ENCODE results near the gene C1orf115.
"Not testable (repeated sequence)": the region's sequence is repeated elsewhere in the genome, so short reads cannot be mapped to it uniquely, and the experiment has no call there.

Gene C1orf115

DNA sequence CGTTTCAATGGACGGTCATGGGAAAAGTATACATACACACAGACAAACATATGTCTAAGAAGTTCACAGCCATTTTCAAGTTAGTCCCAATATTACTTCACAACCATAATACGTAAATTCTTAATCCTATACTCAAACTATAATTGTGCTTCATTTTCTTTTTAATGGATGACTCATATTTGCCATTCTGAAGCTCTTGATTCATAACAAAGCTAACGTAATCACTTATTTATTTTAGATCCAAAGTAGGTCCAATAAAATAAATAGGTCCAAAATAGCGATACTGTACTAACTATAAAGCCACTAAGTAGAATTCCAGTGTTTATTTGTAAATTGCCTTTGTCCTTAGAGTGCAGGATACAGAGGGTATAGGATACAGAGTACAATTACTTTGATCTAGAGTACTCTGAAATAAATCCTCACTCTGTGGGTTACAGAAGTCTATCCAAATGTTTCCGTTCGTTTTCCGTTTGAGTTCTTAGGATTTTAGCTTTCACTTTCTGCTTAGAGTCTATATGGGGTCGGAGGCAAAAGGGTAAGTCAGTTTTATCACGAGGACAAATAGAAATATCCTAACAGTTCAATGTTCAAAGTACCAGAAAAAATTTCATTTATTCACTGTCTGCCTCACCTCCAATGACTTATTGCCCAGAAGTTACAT lies 8.8 kb upstream of the C1orf115 start:
- Histone ChIP-seq H3K36me3 (ENCODE audit: control insufficient read depth, insufficient read depth, low read length) (no peaks in the 10 kb centered on the region), H3K4me3 (replicated peaks; ENCODE audit: low read depth, low read length) (no peak overlapping the region), H3K27me3 (replicated peaks; ENCODE audit: control insufficient read depth, insufficient read depth, low read length) (no peaks in the 10 kb centered on the region)
- TF ChIP-seq, protein P1, sequence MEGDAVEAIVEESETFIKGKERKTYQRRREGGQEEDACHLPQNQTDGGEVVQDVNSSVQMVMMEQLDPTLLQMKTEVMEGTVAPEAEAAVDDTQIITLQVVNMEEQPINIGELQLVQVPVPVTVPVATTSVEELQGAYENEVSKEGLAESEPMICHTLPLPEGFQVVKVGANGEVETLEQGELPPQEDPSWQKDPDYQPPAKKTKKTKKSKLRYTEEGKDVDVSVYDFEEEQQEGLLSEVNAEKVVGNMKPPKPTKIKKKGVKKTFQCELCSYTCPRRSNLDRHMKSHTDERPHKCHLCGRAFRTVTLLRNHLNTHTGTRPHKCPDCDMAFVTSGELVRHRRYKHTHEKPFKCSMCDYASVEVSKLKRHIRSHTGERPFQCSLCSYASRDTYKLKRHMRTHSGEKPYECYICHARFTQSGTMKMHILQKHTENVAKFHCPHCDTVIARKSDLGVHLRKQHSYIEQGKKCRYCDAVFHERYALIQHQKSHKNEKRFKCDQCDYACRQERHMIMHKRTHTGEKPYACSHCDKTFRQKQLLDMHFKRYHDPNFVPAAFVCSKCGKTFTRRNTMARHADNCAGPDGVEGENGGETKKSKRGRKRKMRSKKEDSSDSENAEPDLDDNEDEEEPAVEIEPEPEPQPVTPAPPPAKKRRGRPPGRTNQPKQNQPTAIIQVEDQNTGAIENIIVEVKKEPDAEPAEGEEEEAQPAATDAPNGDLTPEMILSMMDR (IDR thresholded peaks at IDR 0.05; ENCODE audit: insufficient read depth, low read length, poor library complexity, severe bottlenecking): no peak
- no peak for DNase-seq (ENCODE audit: extremely low read depth, insufficient read length)

DNA sequence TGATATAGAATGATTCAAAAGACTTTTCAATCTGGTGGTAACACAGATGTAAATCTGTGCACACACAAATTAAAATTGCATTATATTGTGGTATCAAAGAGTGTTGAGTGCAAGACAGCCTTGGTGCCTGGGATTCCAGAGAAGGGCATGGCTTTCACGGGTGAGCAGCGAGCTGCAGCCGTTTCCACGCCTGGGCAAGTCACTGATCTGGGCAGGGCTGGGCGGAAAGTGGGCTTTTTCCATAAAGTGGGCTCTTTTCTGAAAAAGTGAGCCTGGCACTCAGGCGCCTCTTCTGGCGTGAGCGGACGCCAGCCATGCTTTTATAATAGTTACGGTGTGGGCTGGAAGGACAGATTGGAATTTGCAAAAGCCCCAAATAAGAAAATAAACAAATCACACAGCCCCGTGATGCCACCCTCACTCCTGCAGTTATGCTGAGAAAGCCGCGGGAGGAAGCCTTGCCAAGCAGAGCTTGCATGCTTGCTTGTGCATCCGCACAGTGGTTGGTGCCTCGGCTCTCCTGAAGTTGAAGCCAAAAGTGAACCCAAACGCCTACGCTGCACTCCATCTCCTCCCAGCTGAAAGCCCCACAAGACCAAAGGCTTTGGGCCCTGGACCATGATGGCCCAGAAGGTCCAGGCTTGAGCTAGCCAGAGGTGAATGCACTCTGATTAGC lies 7.1 kb upstream of the C1orf115 start:
- DNase-seq (ENCODE audit: extremely low read depth, insufficient read length): no peak
- no peaks in the 10 kb centered on the region for H3K27me3 ChIP-seq (replicated peaks; ENCODE audit: control insufficient read depth, insufficient read depth, low read length)

DNA sequence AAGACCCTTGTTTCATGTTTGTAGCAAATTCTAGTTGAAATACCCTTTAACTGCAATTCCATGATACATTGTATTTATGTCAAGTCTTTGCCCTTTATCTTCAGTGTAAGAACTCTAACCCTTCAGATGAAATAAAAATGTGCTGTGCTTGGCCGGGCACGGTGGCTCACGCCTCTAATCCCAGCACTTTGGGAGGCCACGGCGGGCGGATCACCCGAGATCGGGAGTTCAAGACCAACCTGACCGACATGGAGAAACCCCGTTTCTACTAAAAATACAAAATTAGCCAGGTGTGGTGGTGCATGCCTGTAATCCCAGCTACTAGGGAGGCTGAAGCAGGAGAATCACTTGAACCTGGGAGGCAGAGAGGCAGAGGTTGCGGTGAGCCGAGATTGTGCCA lies 6.4 kb upstream of the C1orf115 start:
- not testable (repeated sequence) for H3K27me3 ChIP-seq (replicated peaks; ENCODE audit: control insufficient read depth, insufficient read depth, low read length); DNase-seq (ENCODE audit: extremely low read depth, insufficient read length); H3K4me3 ChIP-seq (replicated peaks; ENCODE audit: low read depth, low read length); H3K36me3 ChIP-seq (ENCODE audit: control insufficient read depth, insufficient read depth, low read length)

More for the DNA sequence above, 7.1 kb upstream of the C1orf115 start:
- TF ChIP-seq, protein P1 (IDR thresholded peaks at IDR 0.05; ENCODE audit: insufficient read depth, low read length, poor library complexity, severe bottlenecking): no peak
- Histone ChIP-seq H3K4me3 (replicated peaks; ENCODE audit: low read depth, low read length) (no peak overlapping the region), H3K36me3 (ENCODE audit: control insufficient read depth, insufficient read depth, low read length) (no peaks in the 10 kb centered on the region)

DNA sequence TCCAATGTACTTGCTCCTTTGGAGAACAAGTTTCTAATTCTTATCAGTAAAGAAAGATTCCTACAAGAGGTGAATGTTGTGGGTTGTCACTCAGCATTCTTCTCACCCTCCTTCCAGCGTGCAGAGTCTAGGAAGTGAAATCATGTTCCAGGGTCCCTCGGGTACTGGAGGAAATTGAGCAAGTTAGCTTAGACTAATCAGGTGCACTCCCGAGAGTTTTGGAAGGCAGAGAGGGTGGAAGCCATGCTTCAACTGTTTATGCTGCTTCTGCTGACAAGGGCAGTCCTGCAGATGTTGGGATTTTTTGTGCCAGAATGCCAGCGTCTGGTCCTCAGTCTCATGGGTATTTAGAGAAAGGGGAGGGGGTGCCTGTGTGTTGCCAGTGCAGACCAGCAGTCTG lies 5.3 kb upstream of the C1orf115 start:
- H3K4me3 ChIP-seq (replicated peaks; ENCODE audit: low read depth, low read length): no peak overlapping the region
- no peak for DNase-seq (ENCODE audit: extremely low read depth, insufficient read length)
- TF ChIP-seq, protein P1 (IDR thresholded peaks at IDR 0.05; ENCODE audit: insufficient read depth, low read length, poor library complexity, severe bottlenecking): no peak
- no peaks in the 10 kb centered on the region for H3K27me3 ChIP-seq (replicated peaks; ENCODE audit: control insufficient read depth, insufficient read depth, low read length)
- no peaks in the 10 kb centered on the region for H3K36me3 ChIP-seq (ENCODE audit: control insufficient read depth, insufficient read depth, low read length)

DNA sequence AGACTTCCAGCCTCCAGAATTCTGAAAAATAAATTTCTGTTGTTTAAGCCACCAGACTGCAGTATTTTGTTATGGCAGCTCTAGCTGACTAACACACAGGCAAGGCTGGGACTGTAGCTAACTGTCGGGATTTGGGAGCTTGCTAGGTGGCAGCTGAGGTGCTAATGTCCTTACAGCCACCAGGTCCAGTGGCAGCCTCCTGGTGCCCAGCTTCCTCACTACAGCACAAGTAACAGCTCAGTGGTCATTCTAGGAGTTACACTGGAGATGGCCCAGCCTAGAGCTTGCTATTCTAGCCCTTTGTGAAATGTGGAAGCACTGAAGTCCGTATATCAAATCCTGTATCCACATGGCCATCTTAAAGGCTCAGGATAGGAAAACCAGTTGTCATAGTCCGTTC lies 4.3 kb upstream of the C1orf115 start:
- TF ChIP-seq, protein P1 (IDR thresholded peaks at IDR 0.05; ENCODE audit: insufficient read depth, low read length, poor library complexity, severe bottlenecking): no peak
- Histone ChIP-seq H3K36me3 (ENCODE audit: control insufficient read depth, insufficient read depth, low read length) (no peaks in the 10 kb centered on the region), H3K4me3 (replicated peaks; ENCODE audit: low read depth, low read length) (no peak overlapping the region), H3K27me3 (replicated peaks; ENCODE audit: control insufficient read depth, insufficient read depth, low read length) (no peaks in the 10 kb centered on the region)
- DNase-seq (ENCODE audit: extremely low read depth, insufficient read length): no peak

DNA sequence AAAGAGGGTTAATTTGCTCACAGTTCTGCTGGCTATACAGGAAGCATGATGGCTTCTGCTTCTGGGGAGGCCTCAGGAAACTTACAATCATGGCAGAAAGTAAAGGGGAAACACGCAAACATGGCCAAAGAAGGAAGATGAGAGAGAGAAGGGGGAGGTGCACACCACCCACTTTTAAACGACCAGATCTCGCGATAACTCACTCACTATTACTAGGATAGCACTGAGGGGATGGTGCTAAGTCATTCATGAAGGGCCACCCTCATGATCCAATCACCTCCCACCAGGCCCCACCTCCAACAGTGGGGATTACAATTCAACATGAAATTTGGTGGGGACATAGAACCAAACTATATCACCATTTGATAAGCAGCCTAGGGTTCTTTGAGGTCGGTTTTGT lies 2.4 kb upstream of the C1orf115 start:
- H3K4me3 ChIP-seq (replicated peaks; ENCODE audit: low read depth, low read length): no peak overlapping the region
- TF ChIP-seq, protein P1 (IDR thresholded peaks at IDR 0.05; ENCODE audit: insufficient read depth, low read length, poor library complexity, severe bottlenecking): no peak
- H3K27me3 ChIP-seq (replicated peaks; ENCODE audit: control insufficient read depth, insufficient read depth, low read length): no peaks in the 10 kb centered on the region
- no peak for DNase-seq (ENCODE audit: extremely low read depth, insufficient read length)
- no peaks in the 10 kb centered on the region for H3K36me3 ChIP-seq (ENCODE audit: control insufficient read depth, insufficient read depth, low read length)

Data from GM06990 (cell line).